GM18498 (cell line): Measurements from ENCODE around the gene ASPSCR1.
"Not testable (repeated sequence)": the region's sequence is repeated elsewhere in the genome, so short reads cannot be mapped to it uniquely, and the experiment has no call there.

Experiments
- ATAC-seq: cut with Tn5 transposase; IDR thresholded peaks from one replicate; pipeline ENCODE4 v1.9.1; 2021; ENCODE audit warnings: mild to moderate bottlenecking, moderate library complexity; ENCODE audit not compliant: unreplicated experiment

ASPSCR1 gene

GRCh38 chr17:81981511-81981910, 4.1 kb downstream of the ASPSCR1 start:
- not testable (repeated sequence) for ATAC-seq

DNA sequence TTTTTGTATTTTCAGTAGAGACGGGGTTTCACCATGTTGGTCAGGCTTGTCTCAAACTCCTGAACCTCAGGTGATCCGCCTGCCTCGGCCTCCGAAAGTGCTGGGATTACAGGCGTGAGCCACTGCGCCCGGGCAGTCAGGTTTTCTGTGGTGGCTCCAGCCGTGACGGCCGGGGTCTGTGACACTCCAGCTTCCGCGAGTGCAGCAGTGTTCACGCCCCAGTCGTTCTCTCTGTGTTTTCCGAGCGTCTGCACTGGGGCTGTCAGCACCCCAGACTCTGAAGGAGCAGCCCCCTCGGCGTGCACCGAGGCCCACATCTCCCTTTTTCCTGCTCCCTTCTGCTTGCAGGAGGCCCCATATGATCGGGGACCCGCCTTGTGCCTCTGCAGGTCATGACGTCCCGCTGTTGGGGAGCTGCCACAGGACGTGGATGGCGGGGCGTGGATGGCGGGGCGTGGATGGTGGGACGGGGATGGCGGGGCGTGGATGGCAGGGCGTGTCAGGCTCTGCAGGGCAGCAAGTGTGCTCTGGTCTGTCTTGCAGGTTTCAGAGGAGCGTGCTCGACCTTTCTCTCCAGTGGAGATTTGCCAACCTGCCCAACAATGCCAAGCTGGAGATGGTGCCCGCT, 5.7 kb downstream of the ASPSCR1 start:
- no peak for ATAC-seq

GRCh38 chr17:81983639-81984373, 6.4 kb downstream of the ASPSCR1 start:
- ATAC-seq = no peak

GRCh38 chr17:81984773-81985410, 7.5 kb downstream of the ASPSCR1 start:
- ATAC-seq = no peak

DNA sequence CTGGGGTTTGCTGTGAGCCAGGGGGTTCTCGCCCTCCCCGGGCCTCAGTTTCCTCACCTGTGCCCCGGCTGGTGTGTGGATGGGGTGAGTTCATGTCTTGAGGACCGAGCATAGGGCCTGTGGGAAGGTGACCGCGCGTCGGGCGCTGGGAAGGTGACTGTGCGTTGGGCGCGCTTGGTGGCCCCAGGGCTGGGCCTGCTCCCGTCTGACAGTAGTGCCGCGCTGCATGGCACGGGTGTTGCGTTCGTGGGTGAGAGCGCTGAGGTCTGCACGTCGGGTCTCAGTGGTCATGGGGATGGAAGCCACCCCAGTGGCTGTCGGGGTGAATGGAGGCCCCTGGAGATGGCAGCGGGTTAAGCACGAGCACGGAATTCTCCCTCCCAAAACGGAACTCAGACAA, 9.2 kb downstream of the ASPSCR1 start:
- no peak for ATAC-seq

DNA sequence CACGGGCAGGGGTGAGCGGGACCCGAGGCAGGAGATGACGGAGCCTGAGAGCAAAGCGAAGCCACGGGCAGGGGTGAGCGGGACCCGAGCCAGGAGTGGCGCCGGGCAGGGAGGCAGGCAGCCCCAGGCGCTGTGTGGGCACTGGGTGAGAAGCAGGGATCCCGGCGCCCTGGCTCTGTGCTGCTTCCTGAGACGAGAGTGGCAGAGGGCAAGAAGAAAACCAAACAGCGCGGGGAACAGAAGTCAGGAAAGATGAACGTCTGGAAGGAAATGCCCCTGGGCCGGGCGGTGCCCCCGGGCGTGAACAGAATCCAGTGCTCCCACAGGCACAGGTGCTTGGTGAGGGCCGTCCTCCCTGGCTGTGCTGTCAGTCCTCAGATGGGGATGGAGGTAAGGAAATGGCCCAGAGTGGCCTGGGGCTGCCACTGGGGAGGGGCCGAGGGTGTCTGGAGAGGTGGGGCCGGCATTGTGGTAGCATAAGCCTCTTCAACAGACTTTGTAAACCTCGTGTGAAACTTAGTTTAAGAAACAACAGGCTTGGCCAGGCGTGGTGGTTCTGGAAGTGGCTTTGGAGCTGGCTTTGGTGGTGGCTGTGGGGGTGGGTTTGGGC, 9.8 kb downstream of the ASPSCR1 start:
- no peak for ATAC-seq

DNA sequence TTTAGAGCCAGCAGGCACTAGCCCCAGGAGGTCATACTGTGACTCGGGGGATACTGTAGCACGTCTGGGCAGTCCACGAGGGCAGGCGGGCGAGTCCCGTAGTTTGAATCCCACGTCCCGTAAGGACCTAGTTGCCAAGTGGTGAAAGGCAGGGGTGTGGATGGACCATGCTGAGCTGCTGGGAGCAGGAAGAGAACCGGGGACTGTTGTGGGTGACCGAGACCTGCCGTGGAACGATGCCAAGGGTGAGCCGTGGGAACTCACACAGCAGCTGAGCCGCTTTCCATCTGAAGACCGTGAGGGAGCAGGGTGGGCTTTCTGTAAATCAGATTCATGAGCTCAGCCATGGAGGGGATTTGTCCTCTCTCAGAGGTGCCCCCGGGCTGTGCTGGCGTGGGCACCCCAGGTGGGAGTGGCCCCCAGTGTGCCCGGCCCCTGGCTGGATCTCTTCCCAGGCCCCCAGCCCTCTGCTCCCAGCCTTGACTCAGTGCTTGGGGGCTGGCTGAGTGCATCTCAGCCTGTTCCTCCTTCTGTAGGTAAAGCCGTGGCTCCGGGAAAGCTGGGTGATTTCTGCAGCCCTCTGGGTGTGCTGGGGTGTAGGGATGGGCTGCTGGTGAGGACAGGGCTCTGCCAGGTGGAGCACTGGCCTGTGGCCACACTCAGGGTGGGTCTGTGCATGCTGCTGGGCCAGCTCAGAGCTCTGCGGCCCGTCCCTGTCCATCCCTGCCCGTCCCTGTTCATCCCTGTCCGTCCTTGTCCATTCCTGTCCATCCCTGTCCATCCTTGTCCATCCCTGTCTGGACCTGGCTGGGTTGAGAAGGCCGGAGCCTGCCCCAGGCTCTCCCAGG, 13.6 kb downstream of the ASPSCR1 start:
- ATAC-seq = no peak

- no peak for ATAC-seq
These were observed 14.4 kb downstream of the ASPSCR1 start for GRCh38 chr17:81991684-81992305.

GRCh38 chr17:81992306-81993102, 15.1 kb downstream of the ASPSCR1 start:
- ATAC-seq = no peak

- ATAC-seq = no peak
These were observed 16.5 kb downstream of the ASPSCR1 start for GRCh38 chr17:81993729-81994592.

DNA sequence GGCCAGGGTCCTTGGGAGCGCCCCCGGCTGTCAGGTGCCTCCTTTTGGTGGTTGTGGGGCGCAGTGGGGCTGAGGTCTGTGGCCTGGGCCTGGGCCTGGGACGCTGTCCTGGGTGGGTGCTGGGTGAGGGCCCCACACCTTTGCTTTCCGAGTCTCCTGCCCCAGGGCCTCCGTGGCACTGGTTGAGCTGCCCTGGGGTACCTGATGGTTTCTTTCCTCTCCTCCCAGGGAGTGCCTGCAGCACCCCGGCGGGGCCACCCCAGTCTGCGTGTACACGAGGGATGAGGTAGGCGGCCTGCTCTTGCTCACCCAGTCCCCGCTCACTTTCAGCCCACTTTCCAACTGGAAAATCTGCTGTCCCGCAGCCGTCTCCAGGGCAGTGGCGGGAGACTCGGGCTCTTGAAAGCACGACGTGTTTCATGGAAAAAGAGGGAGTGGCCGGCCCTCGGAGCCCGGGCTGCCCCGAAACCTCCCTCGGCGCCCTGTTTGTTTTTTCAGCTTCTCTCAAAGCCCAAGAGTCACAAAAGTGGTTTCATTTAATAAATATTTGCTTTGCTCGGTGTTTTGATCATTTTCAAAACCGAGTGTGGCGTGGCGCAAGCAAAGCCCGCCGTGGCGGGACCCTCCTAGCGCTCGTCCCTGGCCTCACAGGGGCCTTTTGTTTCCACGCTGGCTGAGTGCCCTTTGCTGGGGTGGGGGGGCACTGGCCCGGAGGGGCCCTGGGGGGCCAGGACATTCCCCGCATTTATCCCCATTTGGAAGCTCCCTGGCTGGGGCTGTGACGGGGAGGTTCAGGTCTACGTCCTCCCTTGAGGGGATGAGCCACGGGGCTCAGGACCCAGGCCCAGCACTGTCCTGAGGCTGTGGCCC, 17.4 kb downstream of the ASPSCR1 start:
- ATAC-seq = no peak

GRCh38 chr17:81995463-81996231, 18.2 kb downstream of the ASPSCR1 start:
- no peak for ATAC-seq

DNA sequence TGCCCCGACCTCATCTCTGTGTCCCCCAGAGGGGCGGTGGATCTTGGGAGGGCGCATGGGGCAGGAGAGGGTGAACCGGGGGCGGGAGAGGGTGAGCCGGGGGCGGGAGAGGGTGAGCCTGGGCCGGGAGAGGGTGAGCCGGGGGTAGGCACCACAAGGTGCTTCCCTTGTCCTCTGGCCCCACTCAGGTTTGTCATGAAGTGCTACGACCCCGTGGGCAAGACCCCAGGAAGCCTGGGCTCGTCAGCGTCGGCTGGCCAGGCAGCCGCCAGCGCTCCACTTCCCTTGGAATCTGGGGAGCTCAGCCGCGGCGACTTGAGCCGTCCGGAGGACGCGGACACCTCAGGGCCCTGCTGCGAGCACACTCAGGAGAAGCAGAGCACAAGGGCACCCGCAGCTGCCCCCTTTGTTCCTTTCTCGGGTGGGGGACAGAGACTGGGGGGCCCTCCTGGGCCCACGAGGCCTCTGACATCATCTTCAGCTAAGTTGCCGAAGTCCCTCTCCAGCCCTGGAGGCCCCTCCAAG, 18.9 kb downstream of the ASPSCR1 start:
- no peak for ATAC-seq

DNA sequence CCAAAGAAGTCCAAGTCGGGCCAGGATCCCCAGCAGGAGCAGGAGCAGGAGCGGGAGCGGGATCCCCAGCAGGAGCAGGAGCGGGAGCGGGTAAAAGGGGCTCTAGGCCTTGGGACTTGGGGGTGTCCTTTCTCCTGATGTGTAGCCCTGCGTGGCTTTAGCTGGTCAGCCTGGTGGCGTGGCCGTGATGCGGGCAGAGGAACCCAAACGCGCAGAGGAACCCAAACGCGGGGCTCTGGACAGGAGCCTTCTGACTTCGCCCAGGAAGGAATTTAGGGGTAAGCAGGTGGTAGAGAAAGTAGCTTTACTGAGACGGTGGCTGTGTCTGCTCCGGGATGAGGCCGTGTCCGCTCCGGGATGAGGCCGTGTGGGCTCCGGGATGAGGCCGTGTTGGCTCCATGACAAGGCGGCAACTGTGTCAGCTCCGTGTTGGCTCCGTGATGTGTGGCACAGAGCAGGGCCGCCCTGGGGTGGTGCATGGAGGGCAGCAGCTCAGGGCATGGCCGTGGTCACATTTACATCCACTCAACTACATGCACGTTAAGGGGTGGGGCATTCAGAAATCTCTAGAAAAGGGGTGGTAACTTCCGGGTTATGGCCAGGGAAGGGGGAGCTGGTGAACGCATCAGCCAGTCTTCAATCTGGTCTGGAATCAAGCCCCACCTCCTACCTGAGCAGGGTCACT, 19.5 kb downstream of the ASPSCR1 start:
- no peak for ATAC-seq

DNA sequence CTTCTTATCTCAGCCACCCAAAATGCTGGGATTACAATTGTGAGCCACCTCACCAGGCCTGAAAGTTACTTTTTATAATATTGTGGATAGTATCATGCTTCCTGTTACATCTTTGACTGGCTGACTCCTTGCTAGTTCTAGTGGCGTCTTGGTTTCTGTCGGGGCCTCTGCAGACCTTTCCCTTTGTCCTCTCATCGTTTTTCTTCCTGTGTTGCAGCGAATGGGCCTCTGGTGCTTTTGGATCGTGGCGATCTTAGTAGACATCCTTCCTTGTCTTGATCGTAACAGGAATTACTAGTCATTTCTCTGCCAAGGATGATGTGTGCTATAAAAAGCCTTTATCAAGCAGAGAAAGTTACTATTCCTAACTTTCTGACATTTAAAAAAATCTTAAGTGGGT, 20.8 kb downstream of the ASPSCR1 start:
- no peak for ATAC-seq
